Neural cell (in vitro differentiated cells): Measurements from ENCODE around the gene KRT36. TPM values are rescaled to one million over a fixed set of nuclear protein-coding genes. Genes with fewer than 3 reads are reported as not detected.

ENCODE experiments used
- H2AFZ ChIP-seq: fragments of 200-600, 300-800 bp; sonication (generic), shearing (Covaris generic); 2 replicates; pipeline ENCODE4 v1.6.0; 2014; ENCODE audit warnings: low read depth, mild to moderate bottlenecking, antibody characterized with exemption, low read length, moderate library complexity
- H3F3A ChIP-seq: fragments of 200-600 bp; shearing (Covaris generic); 2 replicates; pipeline ENCODE4 v1.6.1; 2016; ENCODE audit warnings: mild to moderate bottlenecking, moderate library complexity, mixed read lengths, antibody characterized with exemption, low read length; ENCODE audit not compliant: insufficient read depth, poor library complexity, severe bottlenecking
- H3K27ac ChIP-seq: fragments of 200-600, 300-800 bp; sonication (generic), shearing (Covaris generic); 2 replicates; pipeline ENCODE4 v1.5.1; 2014; ENCODE audit warnings: mild to moderate bottlenecking, low read length, moderate library complexity
- H3K27me3 ChIP-seq: fragments of 300-800, 200-600 bp; sonication (generic), shearing (Covaris generic); 2 replicates; pipeline ENCODE4 v1.6.0; 2014; ENCODE audit warnings: mild to moderate bottlenecking, low read depth, low read length, moderate library complexity; ENCODE audit not compliant: insufficient read depth
- H3K36me3 ChIP-seq: fragments of 300-800, 200-600 bp; sonication (generic), shearing (Covaris generic); 2 replicates; pipeline ENCODE4 v1.5.1; 2014; ENCODE audit warnings: mild to moderate bottlenecking, antibody characterized with exemption, low read length, moderate library complexity; ENCODE audit not compliant: insufficient read depth
- H3K4me2 ChIP-seq: fragments of 300-800, 200-600 bp; sonication (generic), shearing (Covaris generic); 2 replicates; pipeline ENCODE4 v1.6.0; 2014; ENCODE audit warnings: mild to moderate bottlenecking, low read length
- H3K4me3 ChIP-seq: fragments of 300-800, 200-600 bp; sonication (generic), shearing (Covaris generic); 2 replicates; pipeline ENCODE4 v1.5.1; 2014; ENCODE audit warnings: mild to moderate bottlenecking, low read length, moderate library complexity
- H3K79me2 ChIP-seq: fragments of 200-600 bp; shearing (Covaris generic); replicated peaks from 2 replicates; pipeline ENCODE4 v1.6.0; 2014; ENCODE audit warnings: mild to moderate bottlenecking, low read length, moderate library complexity; ENCODE audit not compliant: insufficient read depth
- H3K9ac ChIP-seq: fragments of 300-800, 200-600 bp; sonication (generic), shearing (Covaris generic); 2 replicates; pipeline ENCODE4 v1.6.1; 2016; ENCODE audit warnings: mild to moderate bottlenecking, low read length, mixed read lengths
- H3K9me2 ChIP-seq: fragments of 200-600 bp; shearing (Covaris generic); 2 replicates; pipeline ENCODE4 v1.6.1; 2016; ENCODE audit warnings: mild to moderate bottlenecking, low read length, mixed read lengths; ENCODE audit not compliant: insufficient read depth
- H3K9me3 ChIP-seq: fragments of 200-600, 300-800 bp; sonication (generic), shearing (Covaris generic); 2 replicates; pipeline ENCODE4 v1.6.1; 2016; ENCODE audit warnings: mild to moderate bottlenecking, mixed run types, low read length, moderate library complexity, mixed read lengths
- H4K20me1 ChIP-seq: fragments of 200-600 bp; shearing (Covaris generic); 2 replicates; pipeline ENCODE4 v1.6.1; 2016; ENCODE audit warnings: mild to moderate bottlenecking, mixed run types; ENCODE audit not compliant: insufficient read depth
- CTCF ChIP-seq: fragments of 450-650 bp; IDR thresholded peaks from 2 replicates; pipeline ENCODE4 v1.5.1; 2014; ENCODE audit warnings: antibody characterized with exemption, mild to moderate bottlenecking, moderate library complexity; ENCODE audit not compliant: poor library complexity, severe bottlenecking
- EP300 ChIP-seq: fragments of 450-650 bp; conservative IDR thresholded peaks from 2 replicates; pipeline ENCODE4 v1.6.1; 2014; ENCODE audit warnings: antibody characterized with exemption, mild to moderate bottlenecking, moderate library complexity; ENCODE audit not compliant: poor library complexity, severe bottlenecking
- EZH2 ChIP-seq: fragments of 200-600, 300-800 bp; shearing (Covaris generic), sonication (generic); IDR thresholded peaks from 2 replicates; pipeline ENCODE4 v1.6.1; 2014; ENCODE audit warnings: antibody characterized with exemption, low read length, borderline replicate concordance, mild to moderate bottlenecking; ENCODE audit not compliant: insufficient read depth, poor library complexity, severe bottlenecking
- MXI1 ChIP-seq: fragments of 450-650 bp; conservative IDR thresholded peaks from 2 replicates; pipeline ENCODE4 v1.6.1; 2014; ENCODE audit warnings: antibody characterized with exemption, mild to moderate bottlenecking; ENCODE audit not compliant: poor library complexity, severe bottlenecking
- POLR2AphosphoS5 ChIP-seq: IDR thresholded peaks from 2 replicates; pipeline ENCODE4 v1.6.1; 2012
- RAD21 ChIP-seq: fragments of 450-650 bp; conservative IDR thresholded peaks from 2 replicates; pipeline ENCODE4 v1.6.1; 2014; ENCODE audit warnings: antibody characterized with exemption, mild to moderate bottlenecking, moderate library complexity
- REST ChIP-seq: IDR thresholded peaks from 2 replicates; pipeline ENCODE4 v1.6.1; 2012; ENCODE audit warnings: borderline replicate concordance
- SMC3 ChIP-seq: fragments of 450-650 bp; conservative IDR thresholded peaks from 2 replicates; pipeline ENCODE4 v1.6.1; 2014; ENCODE audit warnings: antibody characterized with exemption, mild to moderate bottlenecking, moderate library complexity; ENCODE audit not compliant: poor library complexity
- TAF1 ChIP-seq: IDR thresholded peaks from 2 replicates; pipeline ENCODE4 v1.6.1; 2012; ENCODE audit warnings: low read depth
- polyA plus RNA-seq: library from polyadenylated mRNA; depleted of rRNA; stranded (reverse); fragments of >200 nt; gene quantifications from 2 replicates; pipeline ENCODE4 v1.2.3, GENCODE V29; 2014

Gene KRT36
- polyA plus RNA-seq, 1 donor from 2014 or later, result not detected

- no peak overlapping the region for H3K4me3 ChIP-seq
- H3K9me3 ChIP-seq, result no peaks in the 10 kb centered on the region
- no peaks in the 10 kb centered on the region for H3K79me2 ChIP-seq
- TF ChIP-seq TAF1, result no peak
- no peak for TF ChIP-seq REST
- TF ChIP-seq MXI1, result no peak
- TF ChIP-seq CTCF, result no peak
- no peak for TF ChIP-seq POLR2AphosphoS5
- TF ChIP-seq RAD21, result no peak
- no peak for TF ChIP-seq EZH2
- no peak for TF ChIP-seq SMC3
- TF ChIP-seq EP300, result no peak
- H3K27me3 ChIP-seq, result no peaks in the 10 kb centered on the region
- no peak overlapping the region for H3K27ac ChIP-seq
- no peaks in the 10 kb centered on the region for H3F3A ChIP-seq
- H3K9ac ChIP-seq, result no peak overlapping the region
- no peaks in the 10 kb centered on the region for H3K9me2 ChIP-seq
- H3K36me3 ChIP-seq, result no peaks in the 10 kb centered on the region
- no peak overlapping the region for H2AFZ ChIP-seq
- no peaks in the 10 kb centered on the region for H4K20me1 ChIP-seq
- H3K4me2 ChIP-seq, result no peak overlapping the region
Measured at GRCh38 chr17:41483531-41483930, 6.2 kb downstream of the KRT36 start.

- Histone ChIP-seq H2AFZ (no peak within 1 kb of the TSS), H3K79me2 (no peaks in the 10 kb centered on the region), H3K4me3 (no peak within 1 kb of the TSS), H3K9me2 (no peaks in the 10 kb centered on the region), H3F3A (no peaks in the 10 kb centered on the region), H3K9me3 (no peaks in the 10 kb centered on the region), H4K20me1 (no peaks in the 10 kb centered on the region), H3K27ac (no peak within 1 kb of the TSS), H3K36me3 (no peaks in the 10 kb centered on the region), H3K9ac (no peak within 1 kb of the TSS), H3K4me2 (no peak within 1 kb of the TSS), H3K27me3 (no peaks in the 10 kb centered on the region)
- TF ChIP-seq CTCF (no peak), REST (no peak), POLR2AphosphoS5 (no peak), RAD21 (no peak), TAF1 (no peak), EZH2 (no peak), SMC3 (no peak), MXI1 (no peak), EP300 (no peak)
Measured at GRCh38 chr17:41481036-41481435, 8.7 kb downstream of the KRT36 start, which contains the start of gene KRT35. Gene KRT35 (minus strand): TSS chr17:41481151. CDS start chr17:41481097, 54 bp downstream.
